NCI-H2196 (cell line): ENCODE measurements around the gene TENM3.
A peak's percentile ranks its signal among the peaks of the same experiment; 100 is the strongest.

Experiments
- DNase-seq: peaks from one replicate; lab custom pipeline; 2025; ENCODE audit not compliant: unreplicated experiment; lab: John Stamatoyannopoulos, UW

Gene TENM3

GRCh38 chr4:182447767-182448280 is 204.6 kb downstream of the TENM3 start:
- no peak for DNase-seq

- peak; percentile 73 for DNase-seq
Measured at GRCh38 chr4:182448281-182449151, 205.3 kb downstream of the TENM3 start.

GRCh38 chr4:182449186-182449929 is 206.2 kb downstream of the TENM3 start:
- peak; percentile 27 for DNase-seq

- DNase-seq: no peak
Measured at GRCh38 chr4:182449930-182450439, 206.8 kb downstream of the TENM3 start.

- DNase-seq: no peak
Measured at GRCh38 chr4:182451441-182451840, 208.2 kb downstream of the TENM3 start.

- DNase-seq: no peak
Measured at GRCh38 chr4:182453830-182454229, 210.6 kb downstream of the TENM3 start.

GRCh38 chr4:182454440-182455013 is 211.3 kb downstream of the TENM3 start:
- no peak for DNase-seq

GRCh38 chr4:182465114-182465513 is 221.9 kb downstream of the TENM3 start:
- no peak for DNase-seq

GRCh38 chr4:182465979-182466378 is 222.8 kb downstream of the TENM3 start:
- DNase-seq: no peak

GRCh38 chr4:182470215-182470614 is 227.0 kb downstream of the TENM3 start:
- no peak for DNase-seq

GRCh38 chr4:182475539-182475938 is 232.3 kb downstream of the TENM3 start:
- DNase-seq: no peak

- peak; percentile 23 for DNase-seq
Measured at GRCh38 chr4:182478475-182478874, 235.3 kb downstream of the TENM3 start.

- DNase-seq: no peak
Measured at GRCh38 chr4:182483685-182484084, 240.5 kb downstream of the TENM3 start.

- no peak for DNase-seq
Measured at GRCh38 chr4:182486881-182487280, 243.7 kb downstream of the TENM3 start.

GRCh38 chr4:182488896-182489295 is 245.7 kb downstream of the TENM3 start:
- DNase-seq: no peak

- no peak for DNase-seq
Measured at GRCh38 chr4:182489607-182490006, 246.4 kb downstream of the TENM3 start.

GRCh38 chr4:182491719-182492118 is 248.5 kb downstream of the TENM3 start:
- DNase-seq: no peak

- no peak for DNase-seq
Measured at GRCh38 chr4:182492423-182492822, 249.2 kb downstream of the TENM3 start.

- no peak for DNase-seq
Measured at GRCh38 chr4:182493377-182493776, 250.2 kb downstream of the TENM3 start.

GRCh38 chr4:182494103-182494502 is 250.9 kb downstream of the TENM3 start:
- DNase-seq: no peak

- DNase-seq: no peak
Measured at GRCh38 chr4:182495031-182495430, 251.8 kb downstream of the TENM3 start.
